HG03139 (cell line): ENCODE data around the gene MRPL38.
A peak's percentile ranks its signal among the peaks of the same experiment; 100 is the strongest.
"Not testable (repeated sequence)": the region's sequence is repeated elsewhere in the genome, so short reads cannot be mapped to it uniquely, and the experiment has no call there.

Source experiments
- ATAC-seq: cut with Tn5 transposase; IDR thresholded peaks from one replicate; pipeline ENCODE4 v1.9.1; 2021; ENCODE audit not compliant: unreplicated experiment

Gene MRPL38

GRCh38 chr17:75876938-75877751, 27.5 kb downstream of the MRPL38 start:
- ATAC-seq = no peak

- ATAC-seq = no peak
Observed at GRCh38 chr17:75876190-75876937, 28.3 kb downstream of the MRPL38 start.

GRCh38 chr17:75875940-75876189, 28.8 kb downstream of the MRPL38 start:
- ATAC-seq = no peak

- no peak for ATAC-seq
Observed at GRCh38 chr17:75875182-75875939, 29.3 kb downstream of the MRPL38 start.

GRCh38 chr17:75874323-75875181, 30.1 kb downstream of the MRPL38 start:
- ATAC-seq = no peak

- no peak for ATAC-seq
Observed at GRCh38 chr17:75873587-75874322, 30.9 kb downstream of the MRPL38 start.

- ATAC-seq = no peak
Observed at GRCh38 chr17:75872434-75873351, 32.0 kb downstream of the MRPL38 start.

- ATAC-seq = not testable (repeated sequence)
Observed at GRCh38 chr17:75870228-75870627, 34.5 kb downstream of the MRPL38 start.

- ATAC-seq = no peak
Observed at GRCh38 chr17:75869282-75870141, 35.2 kb downstream of the MRPL38 start.

- ATAC-seq = not testable (repeated sequence)
Observed at GRCh38 chr17:75868730-75869281, 35.9 kb downstream of the MRPL38 start.

GRCh38 chr17:75865404-75866188, 39.1 kb downstream of the MRPL38 start:
- ATAC-seq = not testable (repeated sequence)

- not testable (repeated sequence) for ATAC-seq
Observed at GRCh38 chr17:75864887-75865286, 39.8 kb downstream of the MRPL38 start.

GRCh38 chr17:75864448-75864871, 40.2 kb downstream of the MRPL38 start:
- ATAC-seq = peak; percentile 80

- ATAC-seq = no peak
Observed at GRCh38 chr17:75861927-75862317, 42.8 kb downstream of the MRPL38 start.

- not testable (repeated sequence) for ATAC-seq
Observed at GRCh38 chr17:75859358-75859757, 45.3 kb downstream of the MRPL38 start.

GRCh38 chr17:75856062-75856756, 48.5 kb downstream of the MRPL38 start:
- ATAC-seq = peak; percentile 30
